DMS53 treated with DMSO at 0.1 percent for 48 hours (cell line): ENCODE measurements around the gene RSF1.

ENCODE experiments used
- DNase-seq: peaks from one replicate; lab custom pipeline; 2025; ENCODE audit not compliant: unreplicated experiment; lab: John Stamatoyannopoulos, UW

The RSF1 gene

DNA sequence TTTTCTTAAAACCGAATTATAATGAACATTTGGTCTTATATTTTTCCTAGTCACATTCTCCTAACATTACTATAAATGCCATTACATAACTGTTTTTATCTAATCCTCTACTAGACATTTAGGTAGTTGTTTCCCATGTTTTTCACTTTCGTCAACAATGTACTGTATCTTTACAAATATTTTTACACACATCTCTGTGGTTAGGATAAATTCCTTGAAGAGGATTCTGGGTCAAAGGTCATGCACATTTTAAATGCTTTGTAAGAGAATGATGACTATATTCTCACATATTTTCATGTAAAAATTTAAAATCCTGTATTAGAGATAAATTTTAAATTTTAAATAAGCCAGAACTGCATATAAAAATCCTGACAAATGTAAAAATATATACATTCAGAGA is 121.6 kb downstream of the RSF1 start:
- DNase-seq, result no peak

DNA sequence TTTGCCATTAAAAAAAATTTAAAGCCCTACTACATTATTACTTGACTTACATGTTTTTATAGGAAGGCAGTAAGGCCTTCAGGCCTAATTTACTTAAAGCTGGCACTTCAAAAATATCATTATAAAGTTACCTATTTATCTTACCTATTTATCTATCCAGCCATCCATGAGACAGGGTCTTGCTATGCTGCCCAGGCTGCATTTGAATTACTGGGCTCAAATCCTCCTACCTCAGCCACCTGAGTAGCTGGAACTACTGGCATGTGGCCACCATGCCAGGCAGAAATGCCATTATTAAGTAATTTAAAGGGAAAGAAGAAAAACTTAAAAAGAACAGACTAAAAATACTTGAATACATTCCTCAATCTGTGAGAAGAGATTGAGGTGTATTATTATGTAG is 122.7 kb downstream of the RSF1 start:
- no peak for DNase-seq

DNA sequence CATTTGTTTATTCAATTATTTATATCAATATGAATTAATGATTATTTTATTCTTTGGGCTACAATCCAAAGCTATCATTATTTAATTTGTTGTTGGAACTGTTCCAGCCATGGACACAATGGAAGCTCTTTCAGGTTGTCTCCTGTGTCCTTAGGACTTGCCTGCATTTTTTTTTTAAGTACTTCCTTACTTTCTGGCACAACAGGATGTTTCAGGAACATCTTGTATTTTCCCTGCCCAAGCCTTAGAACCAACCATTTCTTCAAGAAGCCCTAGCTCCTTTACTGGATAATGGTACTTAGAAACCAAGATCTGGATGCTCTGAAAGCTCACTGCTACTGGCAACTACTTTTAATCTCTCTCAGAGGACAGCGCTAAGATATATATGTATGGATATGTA is 125.1 kb downstream of the RSF1 start:
- DNase-seq, result no peak

DNA sequence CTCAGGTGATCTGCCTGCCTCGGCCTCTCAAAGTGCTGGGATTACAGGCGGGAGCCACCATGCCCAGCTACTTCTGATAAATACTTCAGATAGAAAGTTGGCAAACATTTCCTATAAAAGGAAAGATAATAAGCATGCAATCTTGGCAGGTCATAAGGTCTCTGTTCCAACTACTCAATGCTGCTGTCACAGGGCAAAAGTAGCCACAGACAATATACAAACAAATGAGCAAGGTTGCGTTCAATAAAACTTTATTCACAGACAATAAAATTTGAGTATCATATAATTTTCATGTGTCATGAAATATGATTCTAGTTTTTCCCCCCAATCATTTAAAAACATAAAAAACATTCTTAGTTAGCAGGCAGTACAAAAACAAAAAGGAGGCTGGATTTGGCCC is 129.9 kb downstream of the RSF1 start:
- DNase-seq, result no peak

DNA sequence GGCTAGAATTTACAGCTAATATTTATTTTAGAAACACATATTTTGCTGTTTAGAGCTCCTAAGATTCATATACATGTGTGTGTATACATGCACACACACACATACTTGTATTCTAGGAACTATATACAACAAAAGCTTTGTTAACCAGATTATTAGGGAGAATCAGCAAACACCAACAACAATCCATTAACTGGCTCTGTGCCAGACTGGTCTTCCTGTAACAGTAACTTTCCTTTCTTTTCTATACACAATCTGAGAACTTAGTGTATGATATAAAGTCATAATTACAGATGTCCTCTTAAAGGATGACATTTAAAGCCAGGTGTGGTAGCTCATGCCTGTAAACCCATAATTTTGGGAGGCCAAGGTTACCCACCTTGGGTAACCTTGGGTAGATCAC is 133.4 kb downstream of the RSF1 start:
- DNase-seq, result no peak

DNA sequence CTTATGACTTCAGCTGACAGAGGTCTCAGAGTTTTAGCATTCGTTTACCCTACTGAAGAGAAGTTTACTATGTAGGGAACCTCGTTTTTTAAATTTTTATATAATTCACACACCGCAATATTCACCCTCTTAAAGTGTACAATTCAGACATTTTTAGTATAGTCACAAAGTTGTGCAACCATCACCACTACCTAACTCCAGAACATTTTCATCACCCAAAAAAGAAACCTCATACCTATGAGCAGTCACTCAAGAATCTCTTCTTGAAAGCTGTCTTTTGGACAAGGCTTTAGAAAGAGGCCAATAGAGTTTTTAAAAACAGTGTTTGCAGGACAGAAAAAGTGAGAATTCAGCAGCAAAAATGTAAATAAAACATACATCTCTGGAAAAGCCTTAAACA is 143.4 kb downstream of the RSF1 start:
- no peak for DNase-seq

DNA sequence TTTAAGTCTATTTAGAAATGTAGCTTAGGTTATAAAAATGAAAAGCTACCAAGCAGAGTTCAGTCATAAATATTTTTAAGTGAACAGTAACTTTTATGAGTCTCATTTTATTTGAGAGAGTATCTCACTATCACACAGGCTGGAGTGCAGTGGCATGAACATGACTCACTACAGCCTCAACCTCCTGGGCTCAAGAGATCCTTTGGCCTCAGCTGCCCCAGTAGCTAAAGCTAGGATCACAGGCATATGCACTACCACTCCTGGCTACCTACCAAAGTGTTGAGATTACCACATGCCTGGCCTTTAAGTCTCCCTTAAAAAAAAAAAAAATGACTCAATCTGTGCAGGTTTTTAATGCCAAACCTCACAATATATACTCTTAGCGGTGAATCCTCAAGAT is 148.3 kb downstream of the RSF1 start:
- peak; percentile 39 for DNase-seq

DNA sequence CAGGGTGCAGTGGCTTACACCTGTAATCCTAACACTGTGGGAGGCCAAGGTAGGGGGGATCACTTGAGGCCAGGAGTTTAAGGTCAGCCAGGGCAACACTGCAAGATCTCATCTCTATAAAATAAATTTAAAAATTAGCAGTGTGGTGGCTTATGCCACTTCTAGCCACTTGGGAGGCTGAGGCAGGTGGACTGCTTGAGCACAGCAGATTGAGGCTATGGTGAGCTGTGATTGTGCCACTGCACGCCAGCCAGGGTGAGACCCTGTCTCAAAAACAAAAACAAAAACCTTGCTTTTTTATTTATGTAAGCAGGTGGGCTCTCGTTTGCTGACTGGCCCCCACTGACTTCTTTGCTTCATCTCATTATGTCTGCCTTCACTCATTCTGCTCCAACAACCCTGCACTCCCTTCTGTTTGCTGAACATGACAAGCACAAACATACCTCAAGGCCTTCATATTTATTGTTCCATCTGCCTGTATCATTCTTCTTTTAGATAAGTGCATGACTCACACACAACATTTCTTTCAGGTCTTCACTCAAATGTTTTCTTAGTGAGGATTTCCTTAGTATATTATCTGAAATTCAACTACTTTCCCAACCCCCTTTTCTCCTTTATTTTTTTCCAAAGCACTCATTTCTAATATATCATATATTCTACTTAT is 150.5 kb downstream of the RSF1 start:
- DNase-seq, result peak; percentile 97

DNA sequence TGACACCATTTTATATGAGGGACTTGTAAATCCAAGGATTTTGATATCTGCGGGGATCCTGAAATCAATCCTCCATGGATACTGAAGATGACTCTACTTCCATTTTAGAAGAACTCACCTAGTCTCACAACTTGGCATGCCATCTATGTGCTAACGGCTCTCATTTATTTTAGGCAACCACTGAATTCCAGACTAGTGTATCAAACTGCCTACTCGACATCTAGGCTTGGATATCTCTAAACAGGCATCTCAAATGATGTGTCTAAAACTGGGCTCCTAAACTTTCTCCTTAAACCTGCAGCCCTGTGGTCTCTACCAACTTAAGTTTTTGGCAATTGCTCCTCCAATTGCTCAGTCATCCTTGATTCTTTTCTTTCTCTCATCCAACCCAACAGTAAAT is 151.8 kb downstream of the RSF1 start:
- DNase-seq, result no peak

DNA sequence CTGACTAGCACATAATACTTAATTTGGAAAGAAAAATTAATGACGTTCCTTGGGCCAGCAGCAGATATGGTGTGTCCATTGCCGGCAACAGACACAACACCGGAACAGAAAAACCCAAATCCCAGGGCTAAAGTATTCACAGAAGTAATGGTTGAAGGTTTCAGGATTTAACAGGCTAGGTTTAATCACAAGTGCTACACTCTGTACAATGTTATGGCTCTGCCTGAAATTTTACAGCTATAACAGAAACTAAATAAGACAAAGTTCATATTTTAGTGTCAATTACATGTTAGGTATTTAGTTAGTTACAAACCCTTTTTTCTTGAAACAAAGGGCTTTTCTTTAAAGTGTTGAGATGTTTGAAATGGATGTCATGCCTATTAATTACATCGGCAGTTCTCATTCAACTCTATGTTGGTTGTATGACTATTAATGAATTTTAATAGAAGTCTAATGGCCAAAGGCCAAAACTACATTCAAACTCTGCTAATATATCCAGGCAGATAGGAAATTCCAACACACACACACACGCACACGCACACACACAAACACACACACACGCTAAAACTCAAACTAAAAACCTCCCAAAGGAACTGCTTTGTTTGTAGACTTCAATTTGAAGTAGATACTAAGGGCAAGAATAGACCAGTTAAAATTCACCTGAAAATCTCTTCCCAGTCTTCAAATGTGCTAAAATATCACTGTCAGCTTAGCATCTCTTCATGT is 155.1 kb downstream of the RSF1 start:
- no peak for DNase-seq

DNA sequence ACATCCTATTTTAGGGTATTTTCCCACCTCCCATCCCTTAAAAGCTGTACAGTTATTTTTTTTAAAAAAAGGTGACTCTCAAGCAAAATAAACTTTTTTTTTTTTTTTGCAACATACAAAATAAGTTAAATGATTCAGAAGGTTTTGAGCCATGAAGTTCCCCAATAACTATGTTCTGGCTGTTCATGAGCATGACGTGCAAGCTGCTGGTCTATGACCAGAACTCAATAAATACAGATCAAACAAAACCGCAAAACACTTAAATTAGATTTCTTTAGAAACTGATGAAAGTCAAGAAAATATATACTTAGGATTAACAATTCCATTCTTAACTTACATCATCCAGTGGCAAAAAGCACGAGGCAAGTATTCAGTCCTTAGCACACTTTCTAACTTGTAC is 158.9 kb downstream of the RSF1 start:
- no peak for DNase-seq

DNA sequence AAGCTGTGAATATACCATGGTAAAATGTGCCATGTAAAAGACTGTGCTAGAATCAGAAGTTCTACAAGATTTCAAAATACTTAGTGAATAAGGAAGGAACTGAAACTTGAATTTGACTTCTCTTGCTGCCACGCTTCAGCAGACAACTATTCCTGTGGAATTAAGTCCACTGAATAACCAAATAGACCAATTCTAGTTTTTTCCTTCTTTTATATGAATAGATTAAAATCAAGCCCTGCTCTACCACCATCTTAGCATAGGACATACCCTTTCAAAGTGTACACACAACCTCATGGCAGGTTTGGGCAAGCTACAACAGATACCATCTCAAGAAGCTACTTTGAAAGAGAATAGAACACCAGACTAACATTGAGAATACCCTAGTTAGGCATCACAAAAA is 159.6 kb downstream of the RSF1 start:
- no peak for DNase-seq

DNA sequence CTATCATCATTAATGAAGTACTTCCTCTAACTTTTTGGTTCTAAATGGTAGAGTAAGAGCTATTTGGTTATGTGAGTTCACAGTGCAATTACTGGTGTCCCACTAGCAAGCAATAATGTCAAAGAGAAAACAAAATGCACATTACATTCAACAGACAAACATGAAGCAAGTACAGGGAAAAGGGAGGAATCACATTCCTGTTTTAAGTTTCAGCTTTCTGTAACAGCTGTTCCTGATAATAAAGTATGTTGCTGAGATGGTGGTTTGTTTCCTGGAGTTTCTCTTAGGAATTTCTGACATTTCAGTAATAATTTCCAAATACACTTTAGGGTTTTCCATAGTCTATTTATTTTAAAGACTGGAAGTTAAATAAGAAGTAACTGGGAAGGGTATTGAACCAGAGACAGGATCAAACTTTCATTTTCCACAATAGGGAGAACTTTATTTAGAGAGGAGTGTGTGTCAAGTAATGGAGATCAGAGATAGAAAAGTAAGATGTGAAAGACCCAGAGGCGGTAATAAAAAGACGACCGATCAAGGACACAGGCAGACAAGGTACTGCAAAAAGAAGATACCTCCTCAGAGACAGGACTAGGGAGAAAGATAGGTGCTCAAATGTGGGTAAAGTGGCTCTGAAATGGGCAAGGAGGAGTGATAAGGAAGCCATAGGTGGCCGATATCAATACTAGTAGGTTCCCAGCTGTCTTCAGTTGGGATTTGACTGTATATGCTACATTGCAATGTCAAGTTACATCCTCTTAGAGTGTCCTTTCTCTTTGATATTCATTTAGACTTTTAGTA is 162.1 kb downstream of the RSF1 start:
- DNase-seq, result no peak

DNA sequence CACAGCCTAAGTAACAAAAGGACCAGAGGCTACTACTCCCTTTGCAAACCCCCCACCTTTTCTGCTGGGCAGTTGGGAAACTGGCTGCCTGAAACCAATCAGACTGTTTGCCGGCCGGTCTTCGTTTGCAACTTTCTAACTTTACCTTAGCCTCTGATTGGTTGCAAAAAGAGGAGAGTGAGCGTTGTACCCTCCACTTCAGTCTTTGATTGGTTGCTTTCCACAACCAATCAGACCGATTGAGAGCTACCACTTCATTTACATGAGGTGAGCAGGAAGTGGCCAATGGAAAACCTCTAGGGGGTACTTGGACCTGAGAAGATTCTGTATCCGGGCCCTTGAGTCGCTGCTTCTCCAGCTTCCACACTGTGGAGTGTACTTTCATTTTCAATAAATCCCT is 164.2 kb downstream of the RSF1 start:
- no peak for DNase-seq

DNA sequence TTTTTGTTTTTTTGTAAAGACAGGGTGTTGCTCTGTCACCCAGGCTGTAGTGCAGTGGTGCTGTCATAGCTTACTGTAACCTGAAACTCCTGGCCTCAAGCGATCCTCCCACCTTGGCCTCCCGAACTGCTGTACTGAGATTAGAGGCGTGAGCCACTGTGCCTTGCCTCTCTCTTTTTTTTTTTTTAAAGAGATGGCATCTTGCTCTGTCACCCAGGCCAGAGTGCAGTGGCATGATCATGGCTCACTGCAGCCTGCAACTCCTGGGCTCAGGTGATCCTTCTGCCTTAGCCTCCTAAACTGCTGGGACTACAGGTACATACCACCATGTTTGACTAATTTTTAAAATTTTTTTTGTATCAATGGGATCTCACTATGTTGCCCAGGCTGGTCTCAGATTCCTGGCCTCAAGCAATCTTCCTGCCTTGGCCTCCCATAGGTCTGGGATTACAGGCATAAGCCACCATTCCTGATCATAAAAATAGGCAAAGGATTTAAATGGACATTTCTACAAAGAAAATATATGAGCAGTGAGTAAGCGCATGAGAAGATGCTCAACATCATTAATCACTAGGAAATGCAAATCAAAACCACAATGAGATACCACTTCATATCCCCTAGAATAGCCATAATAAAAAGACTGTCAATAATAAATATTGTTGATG is 165.6 kb downstream of the RSF1 start:
- DNase-seq, result no peak

DNA sequence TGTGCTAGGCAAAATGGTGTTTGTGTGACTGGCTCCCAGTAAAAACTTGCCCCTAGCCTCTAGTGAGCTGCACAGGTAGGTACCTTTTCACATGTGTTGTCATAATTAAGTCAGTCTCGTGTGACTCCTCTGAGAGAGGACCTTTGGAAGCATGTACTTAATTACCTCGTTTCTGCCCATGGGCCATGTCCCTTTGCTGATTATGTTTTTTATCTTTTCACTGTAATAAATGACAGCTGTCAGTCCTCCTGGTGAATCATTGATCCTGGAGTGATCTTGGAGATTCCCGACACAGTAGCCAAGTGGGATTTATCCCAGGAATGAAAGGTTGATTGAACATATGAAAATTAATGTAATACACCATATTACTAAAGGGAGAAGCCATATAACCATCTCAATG is 170.4 kb downstream of the RSF1 start:
- no peak for DNase-seq

DNA sequence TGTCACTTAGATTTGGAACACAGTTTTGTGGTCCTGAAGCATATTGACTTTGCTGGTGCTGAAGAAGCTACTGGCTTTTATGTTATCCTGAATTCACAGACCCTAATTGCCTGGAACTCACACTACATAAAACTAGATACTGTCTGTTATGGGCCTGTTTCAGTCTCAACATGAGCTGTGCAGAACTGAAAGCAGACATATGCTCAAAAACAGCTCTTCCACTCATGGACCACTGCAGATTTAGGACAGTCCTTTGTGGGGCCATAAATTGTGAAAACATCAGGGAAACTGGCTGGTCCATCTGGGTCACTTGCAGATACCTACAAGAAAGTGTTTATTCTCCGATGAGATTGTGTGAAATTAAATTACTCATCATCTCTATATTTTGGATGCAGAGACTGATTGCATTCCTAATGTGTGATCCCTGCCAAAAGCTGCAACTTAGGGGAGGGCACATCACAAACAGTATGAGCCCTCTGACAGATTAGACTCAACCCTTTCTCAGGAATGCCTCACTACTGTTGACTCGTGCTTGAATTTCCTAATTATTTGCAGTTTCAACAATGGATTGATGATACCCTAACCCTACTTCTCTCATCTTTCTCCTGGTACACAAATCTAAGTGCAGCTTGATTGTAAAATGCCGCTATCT is 172.7 kb downstream of the RSF1 start:
- DNase-seq, result no peak

DNA sequence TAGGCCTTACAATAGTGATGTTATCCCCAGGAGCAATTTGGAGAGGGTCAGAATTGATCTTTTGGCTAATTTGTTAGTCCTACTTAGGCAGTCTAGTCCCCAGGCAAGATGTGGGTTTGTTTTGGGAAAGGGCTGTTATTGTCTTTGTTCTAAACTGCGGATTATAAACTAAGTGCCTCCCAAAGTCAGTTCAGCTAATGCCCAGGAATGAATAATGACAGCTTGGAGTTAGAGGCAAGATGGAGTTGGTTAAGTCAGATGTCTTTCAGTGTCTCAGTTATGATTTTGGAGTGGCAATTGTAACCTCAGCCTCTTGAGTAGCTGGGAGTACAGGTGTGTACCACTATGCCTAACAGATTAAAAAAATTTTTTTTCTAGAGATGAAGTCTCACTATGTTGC is 175.6 kb downstream of the RSF1 start:
- no peak for DNase-seq

DNA sequence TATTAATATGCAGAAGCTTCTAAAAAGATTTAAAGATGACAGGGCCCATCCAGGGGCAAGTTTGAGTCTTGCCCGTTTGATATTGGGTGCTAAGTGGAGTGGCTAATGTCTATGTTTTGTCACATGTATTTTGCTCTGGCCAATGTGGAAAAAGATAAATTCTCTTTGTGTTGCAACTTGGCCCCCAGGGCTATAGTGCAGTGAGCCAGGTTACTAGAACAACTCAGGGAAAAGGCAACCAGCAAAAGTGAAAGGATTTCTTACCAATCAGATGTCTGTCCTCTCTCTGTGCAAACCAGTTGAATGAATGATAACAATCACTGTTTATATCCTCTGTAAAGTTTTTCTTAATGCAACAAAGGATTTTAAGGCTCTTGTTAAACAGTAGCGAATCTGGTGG is 178.3 kb downstream of the RSF1 start:
- no peak for DNase-seq

DNA sequence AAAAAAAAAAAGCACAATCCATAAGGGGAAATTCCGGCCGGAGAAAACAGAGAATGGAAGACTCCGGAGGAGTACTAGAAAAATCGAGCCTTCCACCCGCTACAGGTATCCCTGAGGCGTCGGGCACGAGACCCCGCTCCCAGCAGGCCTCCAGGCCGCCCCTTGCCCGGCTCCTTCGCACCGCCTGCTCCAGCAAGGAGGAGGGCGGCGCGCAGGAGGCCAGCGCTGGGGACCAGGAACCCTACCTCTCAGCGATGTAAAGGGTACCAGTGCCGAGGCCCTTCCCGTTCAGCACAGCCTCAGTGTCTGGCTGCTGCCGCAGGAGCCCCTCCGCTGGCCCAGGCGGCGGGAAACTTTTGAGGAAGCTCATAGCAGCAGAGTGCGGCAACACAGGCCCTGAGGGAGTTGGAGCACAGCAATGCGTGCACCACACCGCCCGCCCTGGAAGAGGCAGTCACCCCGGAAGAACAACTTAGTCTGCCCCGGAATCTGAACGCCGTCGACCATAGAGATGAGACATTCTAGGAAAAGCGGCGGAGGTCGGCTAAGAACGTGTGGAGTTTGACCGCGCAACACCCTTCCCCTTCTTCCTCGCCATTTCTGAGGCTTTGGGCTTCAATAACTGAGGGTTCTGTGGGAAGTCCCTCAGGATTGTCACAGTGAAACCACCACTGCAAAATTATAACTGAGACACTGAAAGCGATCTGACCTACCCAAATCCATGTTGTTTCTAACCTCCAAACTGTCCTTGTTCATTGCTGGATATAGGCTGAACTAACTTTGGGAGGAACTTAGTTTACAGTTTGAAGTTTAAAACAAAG is 183.0 kb downstream of the RSF1 start, which contains the start of gene CLNS1A:
CLNS1A (minus strand) TSS at position 450 of the 821 bp plus-strand sequence; CDS start at position 370, 80 bp downstream.
- peak; percentile 97 for DNase-seq
